ENCODE data around the gene TRIM2.
"Not testable (repeated sequence)": the region's sequence is repeated elsewhere in the genome, so short reads cannot be mapped to it uniquely, and the experiment has no call there.

Gene TRIM2

GRCh38 chr4:153191795-153192363, 12.4 kb upstream of the TRIM2 start:
- no peaks in the 10 kb centered on the region for H3K36me3 ChIP-seq (ENCODE audit: control insufficient read depth in 1 of 2, insufficient read depth in 2 of 2, low read length in 2 of 2)
- no peak overlapping the region for H3K27ac ChIP-seq (ENCODE audit: low read length)
- H3K27me3 ChIP-seq (ENCODE audit: low read depth, low read length): no peaks in the 10 kb centered on the region
- no peaks in the 10 kb centered on the region for H3K4me1 ChIP-seq (ENCODE audit: control insufficient read depth in 1 of 2, insufficient read depth in 2 of 2, low read length in 2 of 2)
- no peaks in the 10 kb centered on the region for H3K9me3 ChIP-seq (ENCODE audit: control insufficient read depth in 1 of 2, low read length in 2 of 2)
- H3K4me3 ChIP-seq (ENCODE audit: low read depth in 1 of 2, low read length in 2 of 2): no peak overlapping the region

- H3K4me1 ChIP-seq (ENCODE audit: control insufficient read depth in 1 of 2, insufficient read depth in 2 of 2, low read length in 2 of 2): no peaks in the 10 kb centered on the region
- H3K27me3 ChIP-seq (ENCODE audit: low read depth, low read length): no peaks in the 10 kb centered on the region
- H3K9me3 ChIP-seq (ENCODE audit: control insufficient read depth in 1 of 2, low read length in 2 of 2): no peaks in the 10 kb centered on the region
- H3K36me3 ChIP-seq (ENCODE audit: control insufficient read depth in 1 of 2, insufficient read depth in 2 of 2, low read length in 2 of 2): no peaks in the 10 kb centered on the region
- no peak overlapping the region for H3K27ac ChIP-seq (ENCODE audit: low read length)
- H3K4me3 ChIP-seq (ENCODE audit: low read depth in 1 of 2, low read length in 2 of 2): no peak overlapping the region
Observed at GRCh38 chr4:153197301-153197700, 6.9 kb upstream of the TRIM2 start.

- Histone ChIP-seq H3K36me3 (ENCODE audit: control insufficient read depth in 1 of 2, insufficient read depth in 2 of 2, low read length in 2 of 2) (no peaks in the 10 kb centered on the region), H3K27ac (ENCODE audit: low read length) (no peak overlapping the region), H3K27me3 (ENCODE audit: low read depth, low read length) (no peaks in the 10 kb centered on the region), H3K4me3 (ENCODE audit: low read depth in 1 of 2, low read length in 2 of 2) (no peak overlapping the region), H3K9me3 (ENCODE audit: control insufficient read depth in 1 of 2, low read length in 2 of 2) (no peaks in the 10 kb centered on the region), H3K4me1 (ENCODE audit: control insufficient read depth in 1 of 2, insufficient read depth in 2 of 2, low read length in 2 of 2) (no peaks in the 10 kb centered on the region)
Observed at GRCh38 chr4:153198719-153199118, 5.5 kb upstream of the TRIM2 start.

- not testable (repeated sequence) for H3K36me3 ChIP-seq (ENCODE audit: control insufficient read depth in 1 of 2, insufficient read depth in 2 of 2, low read length in 2 of 2); H3K4me1 ChIP-seq (ENCODE audit: control insufficient read depth in 1 of 2, insufficient read depth in 2 of 2, low read length in 2 of 2); H3K9me3 ChIP-seq (ENCODE audit: control insufficient read depth in 1 of 2, low read length in 2 of 2); H3K27me3 ChIP-seq (ENCODE audit: low read depth, low read length)
- Histone ChIP-seq H3K4me3 (ENCODE audit: low read depth in 1 of 2, low read length in 2 of 2) (peak overlapping the region; percentile 53 to 67), H3K27ac (ENCODE audit: low read length) (peak overlapping the region; percentile 88)
Observed at GRCh38 chr4:153203746-153204145, 497 bp upstream of the TRIM2 start.

- H3K9me3 ChIP-seq (ENCODE audit: control insufficient read depth in 1 of 2, low read length in 2 of 2): no peaks in the 10 kb centered on the region
- H3K27me3 ChIP-seq (ENCODE audit: low read depth, low read length): no peaks in the 10 kb centered on the region
- peak overlapping the region; percentile 53 to 67 for H3K4me3 ChIP-seq (ENCODE audit: low read depth in 1 of 2, low read length in 2 of 2)
- no peaks in the 10 kb centered on the region for H3K36me3 ChIP-seq (ENCODE audit: control insufficient read depth in 1 of 2, insufficient read depth in 2 of 2, low read length in 2 of 2)
- H3K4me1 ChIP-seq (ENCODE audit: control insufficient read depth in 1 of 2, insufficient read depth in 2 of 2, low read length in 2 of 2): peaks cover 4 to 7% of the 10 kb centered on the region in 2 donors
- H3K27ac ChIP-seq (ENCODE audit: low read length): peak overlapping the region; percentile 88
Observed at GRCh38 chr4:153204728-153205648, 745 bp downstream of the TRIM2 start.

- Histone ChIP-seq H3K27ac (ENCODE audit: low read length) (peak overlapping the region; percentile 88), H3K4me3 (ENCODE audit: low read depth in 1 of 2, low read length in 2 of 2) (peak overlapping the region in 1 of 2 donors; percentile 67), H3K9me3 (ENCODE audit: control insufficient read depth in 1 of 2, low read length in 2 of 2) (no peaks in the 10 kb centered on the region), H3K4me1 (ENCODE audit: control insufficient read depth in 1 of 2, insufficient read depth in 2 of 2, low read length in 2 of 2) (peaks cover 4 to 7% of the 10 kb centered on the region in 2 donors), H3K27me3 (ENCODE audit: low read depth, low read length) (no peaks in the 10 kb centered on the region), H3K36me3 (ENCODE audit: control insufficient read depth in 1 of 2, insufficient read depth in 2 of 2, low read length in 2 of 2) (no peaks in the 10 kb centered on the region)
Observed at GRCh38 chr4:153205757-153206156, 1.5 kb downstream of the TRIM2 start.

GRCh38 chr4:153206534-153206933, 2.3 kb downstream of the TRIM2 start:
- Histone ChIP-seq H3K27me3 (ENCODE audit: low read depth, low read length) (no peaks in the 10 kb centered on the region), H3K9me3 (ENCODE audit: control insufficient read depth in 1 of 2, low read length in 2 of 2) (no peaks in the 10 kb centered on the region), H3K27ac (ENCODE audit: low read length) (peak overlapping the region; percentile 88), H3K36me3 (ENCODE audit: control insufficient read depth in 1 of 2, insufficient read depth in 2 of 2, low read length in 2 of 2) (no peaks in the 10 kb centered on the region), H3K4me1 (ENCODE audit: control insufficient read depth in 1 of 2, insufficient read depth in 2 of 2, low read length in 2 of 2) (peaks cover 4 to 7% of the 10 kb centered on the region in 2 donors), H3K4me3 (ENCODE audit: low read depth in 1 of 2, low read length in 2 of 2) (peak overlapping the region in 1 of 2 donors; percentile 13)

- Histone ChIP-seq H3K27me3 (ENCODE audit: low read depth, low read length) (no peaks in the 10 kb centered on the region), H3K4me1 (ENCODE audit: control insufficient read depth in 1 of 2, insufficient read depth in 2 of 2, low read length in 2 of 2) (peaks cover 4 to 7% of the 10 kb centered on the region in 2 donors), H3K4me3 (ENCODE audit: low read depth in 1 of 2, low read length in 2 of 2) (peak overlapping the region in 1 of 2 donors; percentile 0), H3K9me3 (ENCODE audit: control insufficient read depth in 1 of 2, low read length in 2 of 2) (no peaks in the 10 kb centered on the region), H3K27ac (ENCODE audit: low read length) (peak overlapping the region; percentile 88), H3K36me3 (ENCODE audit: control insufficient read depth in 1 of 2, insufficient read depth in 2 of 2, low read length in 2 of 2) (no peaks in the 10 kb centered on the region)
Observed at GRCh38 chr4:153207027-153207426, 2.8 kb downstream of the TRIM2 start.

- Histone ChIP-seq H3K9me3 (ENCODE audit: control insufficient read depth in 1 of 2, low read length in 2 of 2) (no peaks in the 10 kb centered on the region), H3K4me1 (ENCODE audit: control insufficient read depth in 1 of 2, insufficient read depth in 2 of 2, low read length in 2 of 2) (peaks cover 4 to 7% of the 10 kb centered on the region in 2 donors), H3K27ac (ENCODE audit: low read length) (peak overlapping the region; percentile 54), H3K27me3 (ENCODE audit: low read depth, low read length) (no peaks in the 10 kb centered on the region), H3K4me3 (ENCODE audit: low read depth in 1 of 2, low read length in 2 of 2) (peak overlapping the region in 1 of 2 donors; percentile 0), H3K36me3 (ENCODE audit: control insufficient read depth in 1 of 2, insufficient read depth in 2 of 2, low read length in 2 of 2) (no peaks in the 10 kb centered on the region)
Observed at GRCh38 chr4:153207567-153207966, 3.3 kb downstream of the TRIM2 start.

- H3K9me3 ChIP-seq (ENCODE audit: control insufficient read depth in 1 of 2, low read length in 2 of 2): no peaks in the 10 kb centered on the region
- no peaks in the 10 kb centered on the region for H3K27me3 ChIP-seq (ENCODE audit: low read depth, low read length)
- H3K4me1 ChIP-seq (ENCODE audit: control insufficient read depth in 1 of 2, insufficient read depth in 2 of 2, low read length in 2 of 2): peaks cover under 1 to 4% of the 10 kb centered on the region in 2 donors
- H3K36me3 ChIP-seq (ENCODE audit: control insufficient read depth in 1 of 2, insufficient read depth in 2 of 2, low read length in 2 of 2): no peaks in the 10 kb centered on the region
- H3K27ac ChIP-seq (ENCODE audit: low read length): no peak overlapping the region
- no peak overlapping the region for H3K4me3 ChIP-seq (ENCODE audit: low read depth in 1 of 2, low read length in 2 of 2)
Observed at GRCh38 chr4:153209410-153209809, 5.2 kb downstream of the TRIM2 start.

- Histone ChIP-seq H3K9me3 (ENCODE audit: control insufficient read depth in 1 of 2, low read length in 2 of 2) (no peaks in the 10 kb centered on the region), H3K36me3 (ENCODE audit: control insufficient read depth in 1 of 2, insufficient read depth in 2 of 2, low read length in 2 of 2) (no peaks in the 10 kb centered on the region), H3K27ac (ENCODE audit: low read length) (no peak overlapping the region), H3K4me3 (ENCODE audit: low read depth in 1 of 2, low read length in 2 of 2) (no peak overlapping the region), H3K27me3 (ENCODE audit: low read depth, low read length) (no peaks in the 10 kb centered on the region), H3K4me1 (ENCODE audit: control insufficient read depth in 1 of 2, insufficient read depth in 2 of 2, low read length in 2 of 2) (no peaks in the 10 kb centered on the region)
Observed at GRCh38 chr4:153210727-153211126, 6.5 kb downstream of the TRIM2 start.

Measured in muscle layer of duodenum (tissue), 2 donors.